Caco-2 (cell line): ENCODE results near the gene ZNF135. TPM values are rescaled to one million over a fixed set of nuclear protein-coding genes. Genes with fewer than 3 reads are reported as not detected.

Experiments
- BruUV-seq: library from RNA; stranded (reverse); fragments of 400-500 nt; replicated peaks from 2 replicates; lab custom pipeline; 2021; lab: Mats Ljungman, UMichigan
- CTCF ChIA-PET: fragments of 300-600 bp; sonication (Branson Sonifier 250); formaldehyde crosslinking; loops from one replicate; lab custom pipeline; 2022; ENCODE audit warnings: antibody characterized with exemption; lab: Charles Lee
- POLR2A ChIA-PET: fragments of 300-600 bp; sonication (Branson Sonifier 250); formaldehyde crosslinking; loops from one replicate; lab custom pipeline; 2022; ENCODE audit warnings: antibody characterized with exemption; lab: Charles Lee
- DNase-seq, 2 experiments: peaks; one replicate each; pipeline versions ENCODE4 v3.0.0 to v3.0.0-alpha.2; 2020 to 2022
- H3K27me3 ChIP-seq: replicated peaks from 2 replicates; pipeline ENCODE4 v1.6.0; 2011; ENCODE audit warnings: low read length; ENCODE audit not compliant: control insufficient read depth, insufficient read depth
- H3K36me3 ChIP-seq: 2 replicates; pipeline ENCODE4 v1.5.1; 2011; ENCODE audit warnings: low read length; ENCODE audit not compliant: control insufficient read depth, insufficient read depth
- H3K4me1 ChIP-seq: fragments of 250-450 bp; sonication (Bioruptor Pico); 2 replicates; pipeline ENCODE4 v1.5.1; 2020; ENCODE audit warnings: mild to moderate bottlenecking
- H3K4me3 ChIP-seq: 2 replicates; pipeline ENCODE4 v1.5.1; 2011; ENCODE audit warnings: low read depth, mild to moderate bottlenecking, control low read depth, low read length
- H3K9me3 ChIP-seq: fragments of 250-450 bp; sonication (Bioruptor Pico); 2 replicates; pipeline ENCODE4 v1.5.1; 2020; ENCODE audit warnings: mild to moderate bottlenecking, moderate library complexity
- H3K27ac Mint-ChIP-seq: one replicate; pipeline ENCODE4 v1.8.0; 2022; ENCODE audit warnings: mixed read lengths; ENCODE audit not compliant: unreplicated experiment
- H3K27me3 Mint-ChIP-seq: one replicate; pipeline ENCODE4 v1.8.0; 2022; ENCODE audit warnings: mixed read lengths; ENCODE audit not compliant: insufficient read depth, unreplicated experiment
- H3K36me3 Mint-ChIP-seq: one replicate; pipeline ENCODE4 v1.8.0; 2022; ENCODE audit warnings: mild to moderate bottlenecking, mixed read lengths; ENCODE audit not compliant: insufficient read depth, unreplicated experiment
- H3K4me1 Mint-ChIP-seq: one replicate; pipeline ENCODE4 v1.8.0; 2022; ENCODE audit warnings: low read depth, mixed read lengths; ENCODE audit not compliant: unreplicated experiment
- H3K4me3 Mint-ChIP-seq: one replicate; pipeline ENCODE4 v1.8.0; 2022; ENCODE audit warnings: mild to moderate bottlenecking, moderate library complexity, mixed read lengths; ENCODE audit not compliant: unreplicated experiment
- H3K9me3 Mint-ChIP-seq: one replicate; pipeline ENCODE4 v1.8.0; 2022; ENCODE audit warnings: mixed read lengths; ENCODE audit not compliant: unreplicated experiment
- CTCF ChIP-seq, 2 experiments: fragments of 200-600 bp in 1 of 2; IDR thresholded peaks; 1 replicate in 1 of 2; 2 replicates in 1 of 2; pipeline versions ENCODE4 v1.5.1 to v1.8.0; 2011 to 2022; ENCODE audit warnings: antibody characterized with exemption in 1 of 2, control low read depth in 1 of 2, inconsistent platforms in 1 of 2, low read depth in 1 of 2, low read length in 1 of 2, mild to moderate bottlenecking in 1 of 2, moderate library complexity in 1 of 2; ENCODE audit not compliant: insufficient read depth in 1 of 2, severe bottlenecking in 1 of 2, unreplicated experiment in 1 of 2
- intact Hi-C: fragments of 100-400 bp; cut with micrococcal nuclease; formaldehyde crosslinking; loops from one replicate; pipeline ENCODE4 v1.10.0; 2022; ENCODE audit not compliant: unreplicated experiment
- total RNA-seq: library from RNA; stranded (reverse); gene quantifications from 2 replicates; pipeline ENCODE4 v1.2.3, GENCODE V29; 2022

The ZNF135 gene
- total RNA-seq, 1 experiment from 2014 or later, result not detected

- no peak for TF ChIP-seq CTCF (IDR thresholded peaks at IDR 0.05; ENCODE audit: insufficient read depth in 1 of 2, low read depth in 1 of 2, low read length in 1 of 2, severe bottlenecking in 1 of 2, unreplicated experiment in 1 of 2)
- Histone ChIP-seq H3K9me3 (peaks cover 13% of the 10 kb centered on the region), H3K4me3 (no peak overlapping the region), H3K4me1 (no peaks in the 10 kb centered on the region), H3K27me3 (no peaks in the 10 kb centered on the region), H3K36me3 (no peaks in the 10 kb centered on the region)
- peaks cover 46% of the 10 kb centered on the region for H3K9me3 Mint-ChIP-seq
- no peaks in the 10 kb centered on the region for H3K4me1 Mint-ChIP-seq
- no TSS peak for BruUV-seq
- no peak for DNase-seq
- H3K27ac Mint-ChIP-seq, result no peak overlapping the region
- no peaks in the 10 kb centered on the region for H3K27me3 Mint-ChIP-seq
- ChIA-PET CTCF (no interaction called here), POLR2A (no interaction called here)
- intact Hi-C loops, result no loop called here
- H3K36me3 Mint-ChIP-seq, result peaks cover 6% of the 10 kb centered on the region
- peak overlapping the region; percentile 20 for H3K4me3 Mint-ChIP-seq
These were observed 48.6 kb upstream of the ZNF135 start for GRCh38 chr19:58010507-58010906.

- Mint-ChIP-seq H3K27ac (no peak overlapping the region), H3K36me3 (no peaks in the 10 kb centered on the region), H3K4me1 (no peaks in the 10 kb centered on the region), H3K4me3 (no peak overlapping the region), H3K27me3 (no peaks in the 10 kb centered on the region), H3K9me3 (peaks cover 31% of the 10 kb centered on the region)
- no TSS peak for BruUV-seq
- Histone ChIP-seq H3K36me3 (no peaks in the 10 kb centered on the region), H3K4me1 (no peaks in the 10 kb centered on the region), H3K9me3 (peaks cover 10% of the 10 kb centered on the region; the same call in 1 of the 2 replicates), H3K27me3 (no peaks in the 10 kb centered on the region), H3K4me3 (no peak overlapping the region)
- intact Hi-C loops, result no loop called here
- DNase-seq, result no peak
- ChIA-PET CTCF (no interaction called here), POLR2A (no interaction called here)
- no peak for TF ChIP-seq CTCF (IDR thresholded peaks at IDR 0.05; ENCODE audit: insufficient read depth in 1 of 2, low read depth in 1 of 2, low read length in 1 of 2, severe bottlenecking in 1 of 2, unreplicated experiment in 1 of 2)
These were observed 44.9 kb upstream of the ZNF135 start for GRCh38 chr19:58014141-58014540.

GRCh38 chr19:58020129-58020528 is 39.0 kb upstream of the ZNF135 start:
- no TSS peak for BruUV-seq
- Mint-ChIP-seq H3K36me3 (no peaks in the 10 kb centered on the region), H3K27ac (no peak overlapping the region), H3K4me3 (no peak overlapping the region), H3K27me3 (no peaks in the 10 kb centered on the region), H3K4me1 (no peaks in the 10 kb centered on the region), H3K9me3 (peaks cover 19% of the 10 kb centered on the region)
- ChIA-PET CTCF (no interaction called here), POLR2A (no interaction called here)
- no peak for TF ChIP-seq CTCF (IDR thresholded peaks at IDR 0.05; ENCODE audit: insufficient read depth in 1 of 2, low read depth in 1 of 2, low read length in 1 of 2, severe bottlenecking in 1 of 2, unreplicated experiment in 1 of 2)
- Histone ChIP-seq H3K36me3 (no peaks in the 10 kb centered on the region), H3K27me3 (no peaks in the 10 kb centered on the region), H3K9me3 (peaks cover 35% of the 10 kb centered on the region), H3K4me3 (no peak overlapping the region), H3K4me1 (no peaks in the 10 kb centered on the region)
- intact Hi-C loops, result no loop called here
- no peak for DNase-seq
